CD14-positive monocyte (primary cell): Measurements from ENCODE around the gene PRCP. TPM values are rescaled to one million over a fixed set of nuclear protein-coding genes. Genes with fewer than 3 reads are reported as not detected.

Experiments
- DNase-seq, 3 donors: peaks; one replicate each; pipeline ENCODE4 v3.0.0-alpha.2; 2011 to 2022
- H2AFZ ChIP-seq: 2 replicates; pipeline ENCODE4 v1.6.0; 2012; ENCODE audit warnings: mild to moderate bottlenecking, low read depth, low read length, inconsistent platforms; ENCODE audit not compliant: insufficient read depth, poor library complexity, severe bottlenecking
- H3K27ac ChIP-seq, 2 donors: 1 replicate in 1 of 2; 2 replicates in 1 of 2; pipeline ENCODE4 v1.5.1; 2012 to 2013; ENCODE audit warnings: low read length in 2 of 2, control low read depth in 1 of 2, inconsistent platforms in 1 of 2, low read depth in 1 of 2, mild to moderate bottlenecking in 1 of 2
- H3K27me3 ChIP-seq, 2 donors: one replicate each; pipeline versions ENCODE4 v1.6.0 to v1.6.1; 2011 to 2013; ENCODE audit warnings: low read length in 2 of 2; ENCODE audit not compliant: control insufficient read depth in 2 of 2, insufficient read depth in 2 of 2
- H3K36me3 ChIP-seq, 2 donors: replicated peaks in 1 of 2; 1 replicate in 1 of 2; 2 replicates in 1 of 2; pipeline versions ENCODE4 v1.5.1 to v1.6.1; 2012 to 2013; ENCODE audit warnings: low read length in 2 of 2, control low read depth in 1 of 2, inconsistent platforms in 1 of 2, mild to moderate bottlenecking in 1 of 2; ENCODE audit not compliant: insufficient read depth in 2 of 2, control insufficient read depth in 1 of 2
- H3K4me1 ChIP-seq, 2 donors: 1 replicate in 1 of 2; 2 replicates in 1 of 2; pipeline versions ENCODE4 v1.5.1 to v1.6.1; 2012 to 2013; ENCODE audit warnings: low read length in 2 of 2, control low read depth in 1 of 2, inconsistent platforms in 1 of 2, mild to moderate bottlenecking in 1 of 2, moderate library complexity in 1 of 2; ENCODE audit not compliant: insufficient read depth in 2 of 2, control insufficient read depth in 1 of 2
- H3K4me2 ChIP-seq: replicated peaks from 2 replicates; pipeline ENCODE3; 2012; ENCODE audit warnings: low read length, moderate library complexity, mild to moderate bottlenecking; ENCODE audit not compliant: poor library complexity, severe bottlenecking; ENCODE audit errors: extremely low read depth
- H3K4me3 ChIP-seq, 3 experiments: fragments of 200-600 bp in 1 of 3; sonication (generic) in 1 of 3; replicated peaks in 1 of 3; 1 replicate in 2 of 3; 2 replicates in 1 of 3; pipeline ENCODE4 v1.5.1; 2011 to 2013; ENCODE audit warnings: low read length in 3 of 3, mild to moderate bottlenecking in 3 of 3, control low read depth in 2 of 3, low read depth in 2 of 3, inconsistent platforms in 1 of 3, moderate library complexity in 1 of 3
- H3K79me2 ChIP-seq: 2 replicates; pipeline ENCODE4 v1.6.0; 2012; ENCODE audit warnings: mild to moderate bottlenecking, control low read depth, inconsistent platforms, low read length, moderate library complexity; ENCODE audit not compliant: insufficient read depth
- H3K9ac ChIP-seq: 2 replicates; pipeline ENCODE4 v1.6.0; 2017; ENCODE audit warnings: low read length, mild to moderate bottlenecking; ENCODE audit not compliant: insufficient read depth, poor library complexity, severe bottlenecking
- H3K9me3 ChIP-seq, 2 donors: replicated peaks in 1 of 2; 1 replicate in 1 of 2; 2 replicates in 1 of 2; pipeline versions ENCODE4 v1.5.1 to v1.6.1; 2012 to 2013; ENCODE audit warnings: low read length in 2 of 2, control low read depth in 1 of 2; ENCODE audit not compliant: control insufficient read depth in 1 of 2, insufficient read depth in 1 of 2
- H4K20me1 ChIP-seq: 2 replicates; pipeline ENCODE4 v1.6.0; 2012; ENCODE audit warnings: mild to moderate bottlenecking, low read length, control low read depth, moderate library complexity; ENCODE audit not compliant: insufficient read depth
- H3K27ac Mint-ChIP-seq, 7 donors: one replicate each; pipeline ENCODE4 v1.8.0; 2020; ENCODE audit warnings: mild to moderate bottlenecking in 7 of 7, mixed read lengths in 7 of 7, moderate library complexity in 6 of 7, inconsistent platforms in 2 of 7
- H3K27me3 Mint-ChIP-seq, 3 donors: one replicate each; pipeline ENCODE4 v1.8.0; 2021 to 2022; ENCODE audit warnings: low read depth in 3 of 3, mild to moderate bottlenecking in 3 of 3, mixed read lengths in 3 of 3, moderate library complexity in 3 of 3, inconsistent platforms in 1 of 3
- H3K36me3 Mint-ChIP-seq, 2 donors: one replicate each; pipeline ENCODE4 v1.8.0; 2020; ENCODE audit warnings: mixed read lengths in 2 of 2, inconsistent platforms in 1 of 2, mild to moderate bottlenecking in 1 of 2
- H3K4me1 Mint-ChIP-seq: one replicate; pipeline ENCODE4 v1.8.0; 2020; ENCODE audit warnings: mild to moderate bottlenecking, mixed read lengths
- H3K4me3 Mint-ChIP-seq, 2 donors: one replicate each; pipeline ENCODE4 v1.8.0; 2020; ENCODE audit warnings: mild to moderate bottlenecking in 2 of 2, mixed read lengths in 2 of 2, moderate library complexity in 1 of 2
- H3K9me3 Mint-ChIP-seq, 7 donors: one replicate each; pipeline ENCODE4 v1.8.0; 2020 to 2022; ENCODE audit warnings: mixed read lengths in 7 of 7, mild to moderate bottlenecking in 6 of 7, moderate library complexity in 6 of 7, inconsistent platforms in 2 of 7
- WGBS: methylation state at CpG from one replicate; pipeline ENCODE4 v1.1.5; 2013; ENCODE audit warnings: missing lambda C conversion rate; ENCODE audit not compliant: insufficient coverage; 5-methylcytosine and 5-hydroxymethylcytosine counted together
- intact Hi-C, 2 donors: fragments of 100-400 bp; cut with micrococcal nuclease; formaldehyde crosslinking; loops; one replicate each; pipeline versions ENCODE4 v1.15.0 to v1.15.1; 2023
- polyA plus RNA-seq, 3 donors: library from polyadenylated mRNA; depleted of rRNA in 1 of 3; unstranded in 2 of 3; stranded (reverse) in 1 of 3; fragments of 300-500 nt in 2 of 3; fragments of >200 nt in 1 of 3; fragmentation: Illumina TruSeq in 2 of 3; gene quantifications; 1 replicate in 2 of 3; 2 replicates in 1 of 3; pipeline ENCODE4 v1.2.3, GENCODE V29; 2012 to 2021
- TF ChIP-seq, protein P1 (sequence below): fragments of 200-600 bp; IDR thresholded peaks from one replicate; pipeline ENCODE4 v1.8.0; 2022; ENCODE audit warnings: antibody characterized with exemption, mild to moderate bottlenecking

PRCP gene
- polyA plus RNA-seq, 3 donors: 68.0 to 228 (median 186) TPM

DNA sequence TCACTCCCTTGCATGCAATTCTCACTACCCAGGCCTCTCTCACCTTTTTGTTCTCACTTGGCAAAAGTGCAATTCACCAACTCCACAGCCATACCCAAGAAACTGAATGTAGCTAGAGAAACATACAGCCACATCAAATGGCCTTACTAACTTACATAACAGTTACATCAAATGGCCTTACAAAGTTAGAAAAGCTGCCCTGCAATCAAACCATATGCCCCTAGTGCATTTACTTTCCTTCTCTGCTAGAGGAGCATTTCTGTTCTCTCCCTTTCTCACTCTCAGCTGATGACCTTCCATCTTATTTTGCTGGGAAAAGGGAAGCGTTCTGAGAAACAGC, 10.3 kb downstream of the PRCP start:
- peaks cover 98% of the 10 kb centered on the region for H3K79me2 ChIP-seq
- WGBS: no CpG with 5 or more reads among the region's 1 CpG
- H3K4me1 ChIP-seq: peaks cover 41 to 74% of the 10 kb centered on the region in 2 donors

DNA sequence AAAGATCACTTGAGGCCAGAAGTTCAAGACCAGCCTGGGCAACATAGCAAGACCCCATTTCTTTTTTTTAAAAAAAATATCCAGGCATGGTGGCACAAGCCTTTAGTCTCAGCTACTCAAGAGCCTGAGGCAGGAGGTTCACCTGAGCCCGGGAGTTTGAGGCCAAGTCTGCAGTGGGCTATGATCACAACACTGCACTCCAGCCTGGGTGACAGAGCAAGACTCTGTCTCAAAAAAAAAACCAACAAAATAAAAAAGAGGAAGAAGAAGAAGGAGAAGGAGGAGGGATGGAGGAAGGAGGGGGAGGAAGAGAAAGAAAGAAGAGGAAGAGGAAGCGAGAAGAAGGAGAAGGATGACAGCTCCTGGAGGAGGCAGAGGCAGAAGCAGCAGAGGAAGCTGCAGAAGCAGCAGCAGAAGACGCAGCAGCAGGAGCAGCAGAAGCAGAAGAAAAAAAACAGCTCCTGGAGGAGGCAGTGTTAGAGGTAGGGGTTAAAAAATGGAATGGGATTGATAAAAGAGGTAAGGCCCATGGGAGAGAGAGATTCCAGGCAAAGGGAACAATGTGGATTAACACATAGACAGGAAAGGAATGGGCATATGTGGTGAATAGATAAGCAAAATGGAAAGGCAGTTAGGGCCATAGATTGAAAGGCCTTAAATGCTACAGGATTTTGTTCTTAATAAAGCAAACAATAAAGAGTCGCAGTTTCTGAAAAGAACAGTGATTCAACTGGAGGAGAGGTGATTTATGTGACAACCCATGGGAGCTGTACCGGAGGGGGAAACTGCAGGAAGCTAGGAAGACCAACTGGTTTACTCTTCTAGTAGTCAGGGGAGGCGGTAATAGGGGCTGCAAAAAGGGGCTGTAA, 10.9 kb downstream of the PRCP start:
- DNase-seq: peak; percentile 69 to 84 (median 80)
- Mint-ChIP-seq H3K36me3 (peaks cover 17% of the 10 kb centered on the region in 2 donors), H3K27me3 (no peaks in the 10 kb centered on the region), H3K4me1 (peaks cover 31% of the 10 kb centered on the region), H3K4me3 (no peak overlapping the region), H3K27ac (no peak overlapping the region), H3K9me3 (peaks cover 0 to 1% (median 0%) of the 10 kb centered on the region in 7 donors)
- Histone ChIP-seq H3K36me3 (peaks cover 6% of the 10 kb centered on the region in 2 donors), H3K4me2 (peak overlapping the region; percentile 96), H3K79me2 (peaks cover 98% of the 10 kb centered on the region), H3K4me3 (peak overlapping the region; percentile 64 to 98 (median 87)), H3K9ac (peak overlapping the region; percentile 51), H4K20me1 (peaks cover 17% of the 10 kb centered on the region), H3K4me1 (peaks cover 45 to 74% of the 10 kb centered on the region in 2 donors), H3K9me3 (no peaks in the 10 kb centered on the region), H3K27ac (peak overlapping the region; percentile 55 to 82), H2AFZ (no peak overlapping the region), H3K27me3 (no peaks in the 10 kb centered on the region)
- 0% methylated on average over 3 of the region's 6 CpGs for WGBS
- intact Hi-C loops: no loop called here
- TF ChIP-seq, protein P1, sequence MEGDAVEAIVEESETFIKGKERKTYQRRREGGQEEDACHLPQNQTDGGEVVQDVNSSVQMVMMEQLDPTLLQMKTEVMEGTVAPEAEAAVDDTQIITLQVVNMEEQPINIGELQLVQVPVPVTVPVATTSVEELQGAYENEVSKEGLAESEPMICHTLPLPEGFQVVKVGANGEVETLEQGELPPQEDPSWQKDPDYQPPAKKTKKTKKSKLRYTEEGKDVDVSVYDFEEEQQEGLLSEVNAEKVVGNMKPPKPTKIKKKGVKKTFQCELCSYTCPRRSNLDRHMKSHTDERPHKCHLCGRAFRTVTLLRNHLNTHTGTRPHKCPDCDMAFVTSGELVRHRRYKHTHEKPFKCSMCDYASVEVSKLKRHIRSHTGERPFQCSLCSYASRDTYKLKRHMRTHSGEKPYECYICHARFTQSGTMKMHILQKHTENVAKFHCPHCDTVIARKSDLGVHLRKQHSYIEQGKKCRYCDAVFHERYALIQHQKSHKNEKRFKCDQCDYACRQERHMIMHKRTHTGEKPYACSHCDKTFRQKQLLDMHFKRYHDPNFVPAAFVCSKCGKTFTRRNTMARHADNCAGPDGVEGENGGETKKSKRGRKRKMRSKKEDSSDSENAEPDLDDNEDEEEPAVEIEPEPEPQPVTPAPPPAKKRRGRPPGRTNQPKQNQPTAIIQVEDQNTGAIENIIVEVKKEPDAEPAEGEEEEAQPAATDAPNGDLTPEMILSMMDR: no peak

More for the DNA sequence above, 10.3 kb downstream of the PRCP start:
- no peaks in the 10 kb centered on the region for H3K27me3 ChIP-seq
- peak overlapping the region; percentile 51 for H3K9ac ChIP-seq
- H3K36me3 Mint-ChIP-seq: peaks cover 17% of the 10 kb centered on the region in 2 donors
- H2AFZ ChIP-seq: no peak overlapping the region
- intact Hi-C loops: no loop called here
- no peak overlapping the region for H3K4me3 Mint-ChIP-seq
- H3K9me3 Mint-ChIP-seq: peaks cover 0 to 1% (median 0%) of the 10 kb centered on the region in 7 donors
- DNase-seq: no peak
- H4K20me1 ChIP-seq: peaks cover 17% of the 10 kb centered on the region
- peak overlapping the region; percentile 55 to 82 for H3K27ac ChIP-seq
- no peaks in the 10 kb centered on the region for H3K9me3 ChIP-seq
- H3K4me3 ChIP-seq: peak overlapping the region; percentile 64 to 98 (median 87)
- peaks cover 6% of the 10 kb centered on the region in 2 donors for H3K36me3 ChIP-seq
- H3K27ac Mint-ChIP-seq: no peak overlapping the region
- H3K27me3 Mint-ChIP-seq: no peaks in the 10 kb centered on the region
- peaks cover 31% of the 10 kb centered on the region for H3K4me1 Mint-ChIP-seq
- TF ChIP-seq, protein P1: no peak
- peak overlapping the region; percentile 96 for H3K4me2 ChIP-seq
